Liver (tissue), 9 donors: ENCODE results near the gene CHIT1. TPM values are rescaled to one million over a fixed set of nuclear protein-coding genes. Genes with fewer than 3 reads are reported as not detected.

Source experiments
- DNase-seq: peaks from one replicate; pipeline ENCODE4 v3.0.0-alpha.2; 2017; ENCODE audit warnings: low spot score
- H3K27ac ChIP-seq, 2 donors: one replicate each; pipeline ENCODE4 v1.7.0; 2013; ENCODE audit warnings: inconsistent platforms in 2 of 2, low read length in 2 of 2, control low read depth in 1 of 2, low read depth in 1 of 2, mild to moderate bottlenecking in 1 of 2
- H3K27me3 ChIP-seq, 4 donors: one replicate each; pipeline versions ENCODE4 v1.6.1 to v1.7.0; 2013; ENCODE audit warnings: low read length in 3 of 4, inconsistent platforms in 1 of 4, mild to moderate bottlenecking in 1 of 4, moderate library complexity in 1 of 4; ENCODE audit not compliant: control insufficient read depth in 4 of 4, insufficient read depth in 4 of 4
- H3K36me3 ChIP-seq, 4 donors: one replicate each; pipeline versions ENCODE4 v1.6.1 to v1.7.0; 2013; ENCODE audit warnings: low read length in 3 of 4, mild to moderate bottlenecking in 3 of 4, low read depth in 1 of 4, moderate library complexity in 1 of 4; ENCODE audit not compliant: control insufficient read depth in 4 of 4, insufficient read depth in 3 of 4
- H3K4me1 ChIP-seq, 4 donors: one replicate each; pipeline versions ENCODE4 v1.6.1 to v1.7.0; 2013; ENCODE audit warnings: low read length in 3 of 4, mild to moderate bottlenecking in 3 of 4, moderate library complexity in 1 of 4; ENCODE audit not compliant: control insufficient read depth in 4 of 4, insufficient read depth in 4 of 4
- H3K4me3 ChIP-seq, 3 donors: one replicate each; pipeline versions ENCODE4 v1.6.1 to v1.7.0; 2013; ENCODE audit warnings: low read length in 3 of 3, control low read depth in 1 of 3, low read depth in 1 of 3, mild to moderate bottlenecking in 1 of 3
- H3K9ac ChIP-seq, 2 donors: one replicate each; pipeline ENCODE4 v1.7.0; 2013; ENCODE audit warnings: low read length in 2 of 2, mild to moderate bottlenecking in 2 of 2, moderate library complexity in 2 of 2, control low read depth in 1 of 2, low read depth in 1 of 2
- H3K9me3 ChIP-seq, 4 donors: one replicate each; pipeline versions ENCODE4 v1.6.1 to v1.7.0; 2013; ENCODE audit warnings: low read length in 3 of 4; ENCODE audit not compliant: control insufficient read depth in 4 of 4
- EGR1 ChIP-seq, 2 donors: IDR thresholded peaks; 2 replicates each; pipeline ENCODE4 v1.6.1; 2016 to 2018; ENCODE audit warnings: antibody characterized with exemption in 2 of 2, low read depth in 2 of 2
- FOXA1 ChIP-seq: IDR thresholded peaks from 2 replicates; pipeline ENCODE4 v1.6.1; 2016; ENCODE audit warnings: antibody characterized with exemption
- FOXA2 ChIP-seq: IDR thresholded peaks from 2 replicates; pipeline ENCODE4 v1.6.1; 2016; ENCODE audit warnings: antibody characterized with exemption
- GABPA ChIP-seq, 2 donors: IDR thresholded peaks in 1 of 2; conservative IDR thresholded peaks in 1 of 2; 2 replicates each; pipeline ENCODE4 v1.6.1; 2016; ENCODE audit warnings: antibody characterized with exemption in 2 of 2, mild to moderate bottlenecking in 1 of 2, moderate library complexity in 1 of 2
- HNF4A ChIP-seq, 2 donors: conservative IDR thresholded peaks; 2 replicates each; pipeline ENCODE4 v1.6.1; 2016; ENCODE audit warnings: antibody characterized with exemption in 2 of 2, mild to moderate bottlenecking in 2 of 2
- HNF4G ChIP-seq: IDR thresholded peaks from 2 replicates; pipeline ENCODE4 v1.6.1; 2016; ENCODE audit warnings: antibody characterized with exemption
- JUND ChIP-seq, 2 donors: IDR thresholded peaks; 2 replicates each; pipeline ENCODE4 v1.6.1; 2016; ENCODE audit warnings: antibody characterized with exemption in 2 of 2
- NR2F2 ChIP-seq: IDR thresholded peaks from 2 replicates; pipeline ENCODE4 v1.6.1; 2016; ENCODE audit warnings: antibody characterized with exemption
- RXRA ChIP-seq, 2 donors: IDR thresholded peaks; 2 replicates each; pipeline ENCODE4 v1.6.1; 2017 to 2018; ENCODE audit warnings: antibody characterized with exemption in 2 of 2, mild to moderate bottlenecking in 1 of 2
- SP1 ChIP-seq: IDR thresholded peaks from 2 replicates; pipeline ENCODE4 v1.6.1; 2018; ENCODE audit warnings: antibody characterized with exemption, mild to moderate bottlenecking
- TAF1 ChIP-seq: conservative IDR thresholded peaks from 2 replicates; pipeline ENCODE4 v1.6.1; 2016; ENCODE audit warnings: antibody characterized with exemption, mild to moderate bottlenecking
- WGBS: extraction: QIAGEN DNeasy Blood & Tissue Kit; methylation state at CpG from one replicate; pipeline ENCODE4 v1.1.7; 2013; 5-methylcytosine and 5-hydroxymethylcytosine counted together
- polyA plus RNA-seq, 2 donors: library from polyadenylated mRNA; stranded (reverse) in 1 of 2; unstranded in 1 of 2; fragments of 200-250 nt in 1 of 2; fragments of >200 nt in 1 of 2; fragmentation: Nextera tagmentation in 1 of 2; extraction: Ambion mirVana in 1 of 2; gene quantifications; one replicate each; pipeline versions ENCODE4 v1.2.1 to v1.2.3, GENCODE V29; 2013 to 2015
- total RNA-seq, 2 donors: library from RNA; depleted of rRNA; stranded (reverse); fragments of >200 nt; gene quantifications; one replicate each; pipeline ENCODE4 v1.2.3, GENCODE V29; 2014
- TF ChIP-seq, protein P1 (sequence below): fragments of 150-350 bp; IDR thresholded peaks from 2 replicates; pipeline ENCODE4 v1.5.1; 2017; ENCODE audit warnings: improper control_type of control experiment, low read depth, low read length; ENCODE audit not compliant: missing input control
- TF ChIP-seq, protein P2 (sequence below): IDR thresholded peaks from 2 replicates; pipeline ENCODE4 v1.6.1; 2016; ENCODE audit warnings: antibody characterized with exemption
- donor health status: healthy.
- donor health status: healthy.
- donor health status: healthy.
- donor health status: healthy.
- donor health status: healthy.

The CHIT1 gene
- total and polyA plus RNA-seq, 4 donors: under 0.01 to 0.07 TPM; not detected in 2

DNA sequence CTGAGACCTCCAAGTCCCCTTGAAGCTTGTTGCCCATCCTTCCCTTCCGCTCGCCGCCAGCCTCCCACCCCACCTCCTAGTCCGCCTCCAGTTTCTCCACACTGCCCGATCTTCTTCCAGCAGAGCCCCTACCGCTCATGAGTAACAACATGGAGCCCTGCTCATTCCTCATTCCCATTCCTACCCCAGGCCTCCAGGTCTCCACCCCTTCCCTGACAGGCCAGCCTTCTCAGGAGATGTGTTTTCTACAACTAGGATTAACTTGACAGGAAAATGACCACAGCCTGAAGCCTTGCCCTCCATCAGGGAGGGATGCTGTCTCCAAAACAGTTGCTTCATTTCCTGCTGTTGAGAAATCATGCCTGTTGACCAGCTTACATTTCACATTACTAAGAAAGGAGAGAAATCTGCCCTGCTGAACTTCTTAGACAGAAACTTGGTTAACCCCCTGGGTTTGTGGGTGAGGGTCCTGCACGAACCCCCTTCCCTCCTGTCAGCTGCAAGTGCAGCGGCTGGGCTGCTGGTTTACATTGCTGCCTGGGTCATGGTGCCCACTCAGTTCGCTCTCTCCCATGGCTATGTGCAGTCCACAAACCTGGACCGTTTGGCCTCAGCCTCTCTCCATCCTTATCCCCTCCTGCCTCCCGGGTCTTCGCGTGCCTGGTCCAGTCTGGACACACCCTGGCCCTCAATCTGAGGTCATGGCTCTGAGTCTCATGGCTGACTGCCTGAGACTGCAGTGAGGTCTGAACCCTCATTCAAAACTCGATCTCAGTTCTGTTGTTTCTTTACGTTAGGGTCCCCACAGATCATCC lies 26.8 kb downstream of the CHIT1 start:
- Histone ChIP-seq H3K9ac (no peak overlapping the region), H3K27me3 (no peaks in the 10 kb centered on the region), H3K36me3 (no peaks in the 10 kb centered on the region), H3K27ac (no peak overlapping the region), H3K4me1 (peaks cover 0 to 17% (median 8%) of the 10 kb centered on the region in 4 donors), H3K4me3 (no peak overlapping the region), H3K9me3 (no peaks in the 10 kb centered on the region)
- no peak for DNase-seq
- WGBS: 88% methylated on average over 15 of the region's 15 CpGs
- TF ChIP-seq TAF1: no peak

DNA sequence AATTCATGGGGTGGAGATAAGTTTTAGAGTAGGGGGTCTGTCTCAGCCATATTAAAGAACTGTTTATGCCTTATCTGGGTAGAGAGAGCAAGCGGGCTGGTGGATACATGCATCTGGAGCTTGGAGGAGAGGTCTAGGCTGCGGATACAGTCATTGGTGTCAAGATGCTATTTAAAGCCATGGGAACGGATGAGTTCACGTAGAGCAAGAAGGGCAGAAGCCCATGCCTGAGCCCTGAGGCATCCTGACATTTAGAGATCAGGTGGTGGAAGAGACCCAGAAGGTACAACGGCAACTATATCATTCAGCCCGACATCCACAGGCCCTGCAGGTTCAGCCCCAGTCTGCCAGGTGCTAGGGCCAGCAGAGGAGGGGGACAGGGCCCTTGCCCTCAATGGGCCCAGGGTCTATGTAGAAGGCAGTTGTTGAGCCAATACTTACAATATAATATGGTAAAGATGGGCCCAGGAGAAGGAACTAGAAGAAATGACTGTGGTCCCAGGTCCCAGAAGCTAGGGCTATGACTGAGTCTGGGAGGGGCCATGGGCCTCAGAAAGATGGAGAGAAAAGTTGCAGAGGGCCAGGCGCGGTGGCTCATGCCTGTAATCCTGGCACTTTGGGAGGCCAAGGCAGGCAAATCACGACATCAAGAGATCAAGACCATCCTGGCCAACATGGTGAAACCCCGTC lies 27.8 kb downstream of the CHIT1 start:
- no peaks in the 10 kb centered on the region for H3K27me3 ChIP-seq
- TF ChIP-seq, protein P1, sequence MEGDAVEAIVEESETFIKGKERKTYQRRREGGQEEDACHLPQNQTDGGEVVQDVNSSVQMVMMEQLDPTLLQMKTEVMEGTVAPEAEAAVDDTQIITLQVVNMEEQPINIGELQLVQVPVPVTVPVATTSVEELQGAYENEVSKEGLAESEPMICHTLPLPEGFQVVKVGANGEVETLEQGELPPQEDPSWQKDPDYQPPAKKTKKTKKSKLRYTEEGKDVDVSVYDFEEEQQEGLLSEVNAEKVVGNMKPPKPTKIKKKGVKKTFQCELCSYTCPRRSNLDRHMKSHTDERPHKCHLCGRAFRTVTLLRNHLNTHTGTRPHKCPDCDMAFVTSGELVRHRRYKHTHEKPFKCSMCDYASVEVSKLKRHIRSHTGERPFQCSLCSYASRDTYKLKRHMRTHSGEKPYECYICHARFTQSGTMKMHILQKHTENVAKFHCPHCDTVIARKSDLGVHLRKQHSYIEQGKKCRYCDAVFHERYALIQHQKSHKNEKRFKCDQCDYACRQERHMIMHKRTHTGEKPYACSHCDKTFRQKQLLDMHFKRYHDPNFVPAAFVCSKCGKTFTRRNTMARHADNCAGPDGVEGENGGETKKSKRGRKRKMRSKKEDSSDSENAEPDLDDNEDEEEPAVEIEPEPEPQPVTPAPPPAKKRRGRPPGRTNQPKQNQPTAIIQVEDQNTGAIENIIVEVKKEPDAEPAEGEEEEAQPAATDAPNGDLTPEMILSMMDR: no peak
- no peak for TF ChIP-seq JUND (IDR thresholded peaks at IDR 0.05)
- TF ChIP-seq EGR1 (IDR thresholded peaks at IDR 0.05; ENCODE audit: low read depth in 2 of 2): no peak
- TF ChIP-seq RXRA (IDR thresholded peaks at IDR 0.05): no peak
- TF ChIP-seq GABPA (IDR thresholded peaks at IDR 0.05 in 1 of 2, conservative IDR thresholded peaks at IDR 0.05 in 1 of 2): no peak
- no peak for TF ChIP-seq FOXA2
- no peak for TF ChIP-seq HNF4A (conservative IDR thresholded peaks at IDR 0.05)
- no peak for TF ChIP-seq FOXA1
- TF ChIP-seq, protein P2, sequence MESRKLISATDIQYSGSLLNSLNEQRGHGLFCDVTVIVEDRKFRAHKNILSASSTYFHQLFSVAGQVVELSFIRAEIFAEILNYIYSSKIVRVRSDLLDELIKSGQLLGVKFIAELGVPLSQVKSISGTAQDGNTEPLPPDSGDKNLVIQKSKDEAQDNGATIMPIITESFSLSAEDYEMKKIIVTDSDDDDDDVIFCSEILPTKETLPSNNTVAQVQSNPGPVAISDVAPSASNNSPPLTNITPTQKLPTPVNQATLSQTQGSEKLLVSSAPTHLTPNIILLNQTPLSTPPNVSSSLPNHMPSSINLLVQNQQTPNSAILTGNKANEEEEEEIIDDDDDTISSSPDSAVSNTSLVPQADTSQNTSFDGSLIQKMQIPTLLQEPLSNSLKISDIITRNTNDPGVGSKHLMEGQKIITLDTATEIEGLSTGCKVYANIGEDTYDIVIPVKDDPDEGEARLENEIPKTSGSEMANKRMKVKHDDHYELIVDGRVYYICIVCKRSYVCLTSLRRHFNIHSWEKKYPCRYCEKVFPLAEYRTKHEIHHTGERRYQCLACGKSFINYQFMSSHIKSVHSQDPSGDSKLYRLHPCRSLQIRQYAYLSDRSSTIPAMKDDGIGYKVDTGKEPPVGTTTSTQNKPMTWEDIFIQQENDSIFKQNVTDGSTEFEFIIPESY: no peak
- no peak for TF ChIP-seq NR2F2
- no peak for TF ChIP-seq HNF4G
- no peak for TF ChIP-seq SP1
- DNase-seq: no peak
- WGBS: 86% methylated on average over 10 of the region's 10 CpGs
- H3K9ac ChIP-seq: no peak overlapping the region
- H3K4me1 ChIP-seq: peaks cover 0 to 17% (median 8%) of the 10 kb centered on the region in 4 donors
- no peak overlapping the region for H3K4me3 ChIP-seq
- no peaks in the 10 kb centered on the region for H3K9me3 ChIP-seq
- no peaks in the 10 kb centered on the region for H3K36me3 ChIP-seq
- no peak overlapping the region for H3K27ac ChIP-seq

DNA sequence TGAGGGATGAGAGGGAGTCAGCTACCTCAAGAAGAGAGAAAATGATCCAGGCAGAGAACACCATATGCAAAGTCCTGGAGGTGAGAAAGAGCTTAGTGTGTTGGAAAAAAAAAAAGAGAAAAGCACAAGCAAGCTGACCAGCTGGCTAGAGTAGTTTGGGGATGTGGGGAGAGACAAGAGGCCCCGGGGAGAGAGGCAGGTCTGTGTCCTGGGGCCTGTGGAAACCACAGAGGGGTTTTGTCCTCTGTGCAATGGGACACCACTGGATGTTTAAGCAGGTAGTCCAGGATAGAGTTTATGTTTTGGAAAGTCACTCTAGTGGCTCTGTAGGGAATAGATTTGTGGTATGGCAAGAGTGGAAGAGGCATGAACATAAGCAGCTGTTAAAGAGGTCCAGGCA lies 28.6 kb downstream of the CHIT1 start:
- Histone ChIP-seq H3K27me3 (no peaks in the 10 kb centered on the region), H3K36me3 (no peaks in the 10 kb centered on the region), H3K9ac (no peak overlapping the region), H3K27ac (no peak overlapping the region), H3K4me3 (no peak overlapping the region), H3K4me1 (peaks cover 0 to 17% (median 8%) of the 10 kb centered on the region in 4 donors), H3K9me3 (no peaks in the 10 kb centered on the region)
- DNase-seq: no peak
- 86% methylated on average over 1 of the region's 1 CpG for WGBS
- no peak for TF ChIP-seq TAF1
- no peak for TF ChIP-seq HNF4A (conservative IDR thresholded peaks at IDR 0.05)
